Activated T-cell treated with anti-CD3 and anti-CD28 coated beads, Interleukin-2, amount 50 U/mL, for 24 hours (primary cell): ENCODE data around the gene GUCY2F.

ENCODE experiments used
- DNase-seq: peaks from one replicate; pipeline ENCODE4 v3.0.0-alpha.2; 2020
- H3K27ac Mint-ChIP-seq: 2 replicates; pipeline ENCODE4 v1.8.0; 2020; ENCODE audit warnings: mild to moderate bottlenecking, mixed read lengths
- H3K27me3 Mint-ChIP-seq: 2 replicates; pipeline ENCODE4 v1.8.0; 2020; ENCODE audit warnings: mixed read lengths
- H3K36me3 Mint-ChIP-seq: 2 replicates; pipeline ENCODE4 v1.8.0; 2020; ENCODE audit warnings: low read depth, mixed read lengths
- H3K4me1 Mint-ChIP-seq: 2 replicates; pipeline ENCODE4 v1.8.0; 2020; ENCODE audit warnings: low read depth, mixed read lengths
- H3K4me3 Mint-ChIP-seq: 2 replicates; pipeline ENCODE4 v1.8.0; 2020; ENCODE audit warnings: mild to moderate bottlenecking, moderate library complexity, mixed read lengths
- H3K9me3 Mint-ChIP-seq: 2 replicates; pipeline ENCODE4 v1.8.0; 2020; ENCODE audit warnings: mixed read lengths

The GUCY2F gene

GRCh38 chrX:109344101-109344500 is 137.8 kb downstream of the GUCY2F start:
- no peak overlapping the region for H3K4me3 Mint-ChIP-seq
- H3K27me3 Mint-ChIP-seq = peaks cover 21% of the 10 kb centered on the region
- no peak for DNase-seq
- H3K9me3 Mint-ChIP-seq = no peaks in the 10 kb centered on the region
- no peaks in the 10 kb centered on the region for H3K36me3 Mint-ChIP-seq
- peaks cover 4% of the 10 kb centered on the region for H3K4me1 Mint-ChIP-seq
- no peak overlapping the region for H3K27ac Mint-ChIP-seq

- Mint-ChIP-seq H3K9me3 (no peaks in the 10 kb centered on the region), H3K36me3 (no peaks in the 10 kb centered on the region), H3K27ac (no peak overlapping the region), H3K27me3 (peaks cover 21% of the 10 kb centered on the region), H3K4me3 (no peak overlapping the region), H3K4me1 (peaks cover 4% of the 10 kb centered on the region)
- DNase-seq = no peak
Measured at GRCh38 chrX:109343671-109344070, 138.2 kb downstream of the GUCY2F start.

- Mint-ChIP-seq H3K9me3 (no peaks in the 10 kb centered on the region), H3K27ac (no peak overlapping the region), H3K4me3 (no peak overlapping the region), H3K4me1 (no peaks in the 10 kb centered on the region), H3K36me3 (no peaks in the 10 kb centered on the region), H3K27me3 (peaks cover 40% of the 10 kb centered on the region)
- no peak for DNase-seq
Measured at GRCh38 chrX:109336141-109336540, 145.7 kb downstream of the GUCY2F start.

- H3K36me3 Mint-ChIP-seq = no peaks in the 10 kb centered on the region
- H3K4me3 Mint-ChIP-seq = no peak overlapping the region
- peaks cover 2% of the 10 kb centered on the region for H3K9me3 Mint-ChIP-seq
- no peak overlapping the region for H3K27ac Mint-ChIP-seq
- H3K27me3 Mint-ChIP-seq = peaks cover 47% of the 10 kb centered on the region
- H3K4me1 Mint-ChIP-seq = no peaks in the 10 kb centered on the region
- no peak for DNase-seq
Measured at GRCh38 chrX:109327251-109327650, 154.6 kb downstream of the GUCY2F start.
